H9 (cell line): ENCODE data around the gene SPTBN4. TPM values are rescaled to one million over a fixed set of nuclear protein-coding genes. Genes with fewer than 3 reads are reported as not detected.

Experiments
- DNase-seq: peaks from one replicate; pipeline ENCODE4 v3.0.0-alpha.2; 2017
- H2AFZ ChIP-seq: one replicate; pipeline ENCODE4 v1.6.1; 2013; ENCODE audit warnings: mild to moderate bottlenecking, low read length, control low read depth, moderate library complexity
- H2AK5ac ChIP-seq: 2 replicates; pipeline ENCODE4 v1.6.1; 2013; ENCODE audit warnings: low read length, control low read depth, mixed read lengths; ENCODE audit not compliant: insufficient read length
- H2BK120ac ChIP-seq: one replicate; pipeline ENCODE4 v1.6.1; 2013; ENCODE audit warnings: low read depth, mild to moderate bottlenecking, low read length, control low read depth, inconsistent platforms; ENCODE audit not compliant: poor library complexity, severe bottlenecking
- H2BK12ac ChIP-seq: 2 replicates; pipeline ENCODE4 v1.6.1; 2013; ENCODE audit warnings: low read length, control low read depth, mixed read lengths, low read depth; ENCODE audit not compliant: insufficient read length
- H2BK15ac ChIP-seq: 2 replicates; pipeline ENCODE4 v1.6.1; 2013; ENCODE audit warnings: low read depth, low read length, control low read depth
- H2BK20ac ChIP-seq: one replicate; pipeline ENCODE4 v1.6.1; 2013; ENCODE audit warnings: low read depth, mild to moderate bottlenecking, low read length, control low read depth, inconsistent platforms; ENCODE audit not compliant: poor library complexity, severe bottlenecking
- H2BK5ac ChIP-seq: 2 replicates; pipeline ENCODE4 v1.6.1; 2013; ENCODE audit warnings: low read length, control low read depth, mixed read lengths; ENCODE audit not compliant: insufficient read length
- H3K14ac ChIP-seq: 2 replicates; pipeline ENCODE4 v1.6.1; 2013; ENCODE audit warnings: low read length, control low read depth; ENCODE audit not compliant: insufficient read depth
- H3K18ac ChIP-seq: 2 replicates; pipeline ENCODE4 v1.6.1; 2013; ENCODE audit warnings: low read depth, mild to moderate bottlenecking, mixed read lengths, low read length, control low read depth; ENCODE audit not compliant: insufficient read length
- H3K23ac ChIP-seq: 2 replicates; pipeline ENCODE4 v1.6.1; 2013; ENCODE audit warnings: low read length, control low read depth, mixed read lengths, low read depth; ENCODE audit not compliant: insufficient read length
- H3K23me2 ChIP-seq: 2 replicates; pipeline ENCODE4 v1.6.1; 2013; ENCODE audit warnings: low read depth, mild to moderate bottlenecking, mixed read lengths, low read length, control low read depth; ENCODE audit not compliant: insufficient read length, poor library complexity, severe bottlenecking
- H3K27ac ChIP-seq: 2 replicates; pipeline ENCODE4 v1.5.1; 2013; ENCODE audit warnings: low read length, control low read depth, mixed read lengths, low read depth; ENCODE audit not compliant: insufficient read length
- H3K27me3 ChIP-seq: 2 replicates; pipeline ENCODE4 v1.6.1; 2013; ENCODE audit warnings: low read length, control low read depth, inconsistent platforms; ENCODE audit not compliant: insufficient read depth
- H3K4ac ChIP-seq: 2 replicates; pipeline ENCODE4 v1.6.1; 2013; ENCODE audit warnings: low read depth, mild to moderate bottlenecking, control low read depth, inconsistent platforms, low read length, moderate library complexity
- H3K4me1 ChIP-seq: 2 replicates; pipeline ENCODE4 v1.6.1; 2013; ENCODE audit warnings: low read length, control low read depth, inconsistent platforms; ENCODE audit not compliant: insufficient read depth
- H3K4me2 ChIP-seq: 2 replicates; pipeline ENCODE4 v1.6.1; 2013; ENCODE audit warnings: low read length, control low read depth, mixed read lengths; ENCODE audit not compliant: insufficient read length, insufficient read depth
- H3K56ac ChIP-seq: 2 replicates; pipeline ENCODE4 v1.6.1; 2013; ENCODE audit warnings: low read depth, mild to moderate bottlenecking, mixed read lengths, low read length, control low read depth; ENCODE audit not compliant: insufficient read length
- H3K79me1 ChIP-seq: 2 replicates; pipeline ENCODE4 v1.6.1; 2013; ENCODE audit warnings: low read depth, mild to moderate bottlenecking, moderate library complexity, low read length, control low read depth, inconsistent platforms; ENCODE audit not compliant: insufficient read depth, poor library complexity, severe bottlenecking
- H3K79me2 ChIP-seq: 2 replicates; pipeline ENCODE4 v1.6.1; 2013; ENCODE audit warnings: low read length, control low read depth, inconsistent platforms; ENCODE audit not compliant: insufficient read depth
- H3K9ac ChIP-seq: 2 replicates; pipeline ENCODE4 v1.6.1; 2013; ENCODE audit warnings: low read length, control low read depth, mixed read lengths; ENCODE audit not compliant: insufficient read length; ENCODE audit errors: extremely low read depth
- H3K9me3 ChIP-seq: one replicate; pipeline ENCODE4 v1.6.1; 2013; ENCODE audit warnings: low read depth, low read length, inconsistent platforms; ENCODE audit not compliant: control insufficient read depth
- H3T11ph ChIP-seq: one replicate; pipeline ENCODE4 v1.6.1; 2013; ENCODE audit warnings: mild to moderate bottlenecking, low read length, control low read depth, inconsistent platforms
- H4K20me1 ChIP-seq: one replicate; pipeline ENCODE4 v1.6.1; 2013; ENCODE audit not compliant: control insufficient read depth, insufficient read length, insufficient read depth
- H4K5ac ChIP-seq: 2 replicates; pipeline ENCODE4 v1.6.1; 2013; ENCODE audit warnings: low read depth, mild to moderate bottlenecking, mixed read lengths, low read length, control low read depth; ENCODE audit not compliant: insufficient read length
- H4K8ac ChIP-seq: replicated peaks from 2 replicates; pipeline ENCODE4 v1.6.1; 2013; ENCODE audit warnings: low read length, control low read depth, mixed read lengths, low read depth; ENCODE audit not compliant: insufficient read length
- H4K91ac ChIP-seq: 2 replicates; pipeline ENCODE4 v1.6.1; 2013; ENCODE audit warnings: low read depth, mild to moderate bottlenecking, moderate library complexity, mixed read lengths, low read length, control low read depth; ENCODE audit not compliant: insufficient read length
- H3K27ac Mint-ChIP-seq, 3 experiments: 2 replicates in 2 of 3; 3 replicates in 1 of 3; pipeline ENCODE4 v1.8.0; 2020 to 2021; ENCODE audit warnings: mixed read lengths in 3 of 3, mild to moderate bottlenecking in 1 of 3, moderate library complexity in 1 of 3
- H3K27me3 Mint-ChIP-seq: 2 replicates; pipeline ENCODE4 v1.8.0; 2021; ENCODE audit warnings: low read depth, mild to moderate bottlenecking, moderate library complexity, mixed read lengths
- H3K36me3 Mint-ChIP-seq, 3 experiments: 2 replicates in 2 of 3; 3 replicates in 1 of 3; pipeline ENCODE4 v1.8.0; 2020 to 2021; ENCODE audit warnings: low read depth in 3 of 3, mixed read lengths in 3 of 3; ENCODE audit not compliant: insufficient read depth in 1 of 3
- H3K4me1 Mint-ChIP-seq, 2 experiments: 2 replicates each; pipeline ENCODE4 v1.8.0; 2020; ENCODE audit warnings: mixed read lengths in 2 of 2
- H3K4me3 Mint-ChIP-seq, 2 experiments: 2 replicates in 1 of 2; 3 replicates in 1 of 2; pipeline ENCODE4 v1.8.0; 2020 to 2021; ENCODE audit warnings: mild to moderate bottlenecking in 2 of 2, mixed read lengths in 2 of 2, moderate library complexity in 1 of 2
- H3K9me3 Mint-ChIP-seq, 2 experiments: 2 replicates in 1 of 2; 3 replicates in 1 of 2; pipeline ENCODE4 v1.8.0; 2020; ENCODE audit warnings: mild to moderate bottlenecking in 2 of 2, mixed read lengths in 2 of 2, moderate library complexity in 1 of 2
- WGBS: extraction: QIAGEN DNeasy Blood & Tissue Kit; methylation state at CpG from one replicate; pipeline ENCODE4 v1.1.7; 2013; ENCODE audit warnings: missing lambda C conversion rate, low lambda C conversion rate, mixed read lengths; ENCODE audit not compliant: insufficient read length; ENCODE audit errors: extremely low coverage; 5-methylcytosine and 5-hydroxymethylcytosine counted together
- total RNA-seq: library from RNA; stranded (reverse); gene quantifications from 2 replicates; pipeline ENCODE4 v1.2.1, GENCODE V29; 2021
- TF ChIP-seq, protein P1 (sequence below): fragments of 200-600 bp; sonication (generic); conservative IDR thresholded peaks from 3 replicates; pipeline ENCODE4 v1.8.0; 2021; ENCODE audit warnings: antibody characterized with exemption, mild to moderate bottlenecking

The SPTBN4 gene
- total RNA-seq, 1 experiment from 2014 or later, result 2.9 TPM

DNA sequence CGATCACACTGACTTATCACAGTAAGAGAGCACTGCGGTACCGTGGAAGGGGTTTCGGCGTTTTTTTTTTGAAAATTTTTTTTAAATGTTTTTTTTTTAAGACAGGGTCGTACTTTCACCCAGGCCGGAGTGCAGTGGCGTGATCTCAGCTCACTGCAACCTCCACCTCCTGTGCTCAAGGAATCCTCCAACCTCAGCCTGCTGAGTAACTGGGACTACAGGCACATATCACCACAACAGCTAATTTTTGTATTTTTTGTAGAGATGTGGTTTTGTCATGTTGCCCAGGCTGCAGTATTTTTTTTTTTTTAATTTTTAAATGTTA, 153.3 kb downstream of the SPTBN4 start:
- Histone ChIP-seq H3K56ac (no peak overlapping the region), H3K27me3 (no peaks in the 10 kb centered on the region), H4K5ac (no peak overlapping the region), H3K23ac (no peak overlapping the region), H2BK120ac (no peak overlapping the region), H3K9ac (no peak overlapping the region), H2BK20ac (no peak overlapping the region), H3K4me1 (no peaks in the 10 kb centered on the region), H2AK5ac (no peak overlapping the region), H2BK15ac (no peak overlapping the region), H3K79me2 (no peaks in the 10 kb centered on the region), H3K4ac (no peak overlapping the region), H2BK5ac (no peak overlapping the region), H3K14ac (no peak overlapping the region), H2AFZ (no peak overlapping the region), H3K27ac (no peak overlapping the region), H3K18ac (no peak overlapping the region), H4K91ac (no peak overlapping the region), H3K79me1 (no peaks in the 10 kb centered on the region), H4K20me1 (no peaks in the 10 kb centered on the region), H3K9me3 (no peaks in the 10 kb centered on the region), H2BK12ac (no peak overlapping the region), H3K23me2 (no peaks in the 10 kb centered on the region), H4K8ac (no peak overlapping the region), H3K4me2 (no peak overlapping the region), H3T11ph (no peak overlapping the region)
- H3K27ac Mint-ChIP-seq, result no peak overlapping the region
- TF ChIP-seq, protein P1, sequence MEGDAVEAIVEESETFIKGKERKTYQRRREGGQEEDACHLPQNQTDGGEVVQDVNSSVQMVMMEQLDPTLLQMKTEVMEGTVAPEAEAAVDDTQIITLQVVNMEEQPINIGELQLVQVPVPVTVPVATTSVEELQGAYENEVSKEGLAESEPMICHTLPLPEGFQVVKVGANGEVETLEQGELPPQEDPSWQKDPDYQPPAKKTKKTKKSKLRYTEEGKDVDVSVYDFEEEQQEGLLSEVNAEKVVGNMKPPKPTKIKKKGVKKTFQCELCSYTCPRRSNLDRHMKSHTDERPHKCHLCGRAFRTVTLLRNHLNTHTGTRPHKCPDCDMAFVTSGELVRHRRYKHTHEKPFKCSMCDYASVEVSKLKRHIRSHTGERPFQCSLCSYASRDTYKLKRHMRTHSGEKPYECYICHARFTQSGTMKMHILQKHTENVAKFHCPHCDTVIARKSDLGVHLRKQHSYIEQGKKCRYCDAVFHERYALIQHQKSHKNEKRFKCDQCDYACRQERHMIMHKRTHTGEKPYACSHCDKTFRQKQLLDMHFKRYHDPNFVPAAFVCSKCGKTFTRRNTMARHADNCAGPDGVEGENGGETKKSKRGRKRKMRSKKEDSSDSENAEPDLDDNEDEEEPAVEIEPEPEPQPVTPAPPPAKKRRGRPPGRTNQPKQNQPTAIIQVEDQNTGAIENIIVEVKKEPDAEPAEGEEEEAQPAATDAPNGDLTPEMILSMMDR, result no peak
- H3K9me3 Mint-ChIP-seq, result peaks cover 0 to 3% of the 10 kb centered on the region in 2 experiments; a peak in 3 of 5 replicates
- peaks cover 16 to 24% of the 10 kb centered on the region in 2 experiments for H3K4me1 Mint-ChIP-seq
- no CpG with 5 or more reads among the region's 8 CpGs for WGBS
- H3K36me3 Mint-ChIP-seq, result peaks cover 31 to 72% (median 58%) of the 10 kb centered on the region in 3 experiments; a peak in 6 of 7 replicates
- DNase-seq, result no peak
- H3K27me3 Mint-ChIP-seq, result no peaks in the 10 kb centered on the region; the same call in 1 of the 2 replicates
- no peak overlapping the region for H3K4me3 Mint-ChIP-seq
